H9 (cell line): ENCODE measurements around the gene PLXNA2. TPM values are rescaled to one million over a fixed set of nuclear protein-coding genes. Genes with fewer than 3 reads are reported as not detected.
A peak's percentile ranks its signal among the peaks of the same experiment; 100 is the strongest.

Experiments used
- DNase-seq: peaks from one replicate; pipeline ENCODE4 v3.0.0-alpha.2; 2017
- H2AFZ ChIP-seq: one replicate; pipeline ENCODE4 v1.6.1; 2013; ENCODE audit warnings: mild to moderate bottlenecking, low read length, control low read depth, moderate library complexity
- H2AK5ac ChIP-seq: 2 replicates; pipeline ENCODE4 v1.6.1; 2013; ENCODE audit warnings: low read length, control low read depth, mixed read lengths; ENCODE audit not compliant: insufficient read length
- H2BK120ac ChIP-seq: one replicate; pipeline ENCODE4 v1.6.1; 2013; ENCODE audit warnings: low read depth, mild to moderate bottlenecking, low read length, control low read depth, inconsistent platforms; ENCODE audit not compliant: poor library complexity, severe bottlenecking
- H2BK12ac ChIP-seq: 2 replicates; pipeline ENCODE4 v1.6.1; 2013; ENCODE audit warnings: low read length, control low read depth, mixed read lengths, low read depth; ENCODE audit not compliant: insufficient read length
- H2BK15ac ChIP-seq: 2 replicates; pipeline ENCODE4 v1.6.1; 2013; ENCODE audit warnings: low read depth, low read length, control low read depth
- H2BK20ac ChIP-seq: one replicate; pipeline ENCODE4 v1.6.1; 2013; ENCODE audit warnings: low read depth, mild to moderate bottlenecking, low read length, control low read depth, inconsistent platforms; ENCODE audit not compliant: poor library complexity, severe bottlenecking
- H2BK5ac ChIP-seq: 2 replicates; pipeline ENCODE4 v1.6.1; 2013; ENCODE audit warnings: low read length, control low read depth, mixed read lengths; ENCODE audit not compliant: insufficient read length
- H3K14ac ChIP-seq: 2 replicates; pipeline ENCODE4 v1.6.1; 2013; ENCODE audit warnings: low read length, control low read depth; ENCODE audit not compliant: insufficient read depth
- H3K18ac ChIP-seq: 2 replicates; pipeline ENCODE4 v1.6.1; 2013; ENCODE audit warnings: low read depth, mild to moderate bottlenecking, mixed read lengths, low read length, control low read depth; ENCODE audit not compliant: insufficient read length
- H3K23ac ChIP-seq: 2 replicates; pipeline ENCODE4 v1.6.1; 2013; ENCODE audit warnings: low read length, control low read depth, mixed read lengths, low read depth; ENCODE audit not compliant: insufficient read length
- H3K23me2 ChIP-seq: 2 replicates; pipeline ENCODE4 v1.6.1; 2013; ENCODE audit warnings: low read depth, mild to moderate bottlenecking, mixed read lengths, low read length, control low read depth; ENCODE audit not compliant: insufficient read length, poor library complexity, severe bottlenecking
- H3K27ac ChIP-seq: 2 replicates; pipeline ENCODE4 v1.5.1; 2013; ENCODE audit warnings: low read length, control low read depth, mixed read lengths, low read depth; ENCODE audit not compliant: insufficient read length
- H3K27me3 ChIP-seq: 2 replicates; pipeline ENCODE4 v1.6.1; 2013; ENCODE audit warnings: low read length, control low read depth, inconsistent platforms; ENCODE audit not compliant: insufficient read depth
- H3K4ac ChIP-seq: 2 replicates; pipeline ENCODE4 v1.6.1; 2013; ENCODE audit warnings: low read depth, mild to moderate bottlenecking, control low read depth, inconsistent platforms, low read length, moderate library complexity
- H3K4me1 ChIP-seq: 2 replicates; pipeline ENCODE4 v1.6.1; 2013; ENCODE audit warnings: low read length, control low read depth, inconsistent platforms; ENCODE audit not compliant: insufficient read depth
- H3K4me2 ChIP-seq: 2 replicates; pipeline ENCODE4 v1.6.1; 2013; ENCODE audit warnings: low read length, control low read depth, mixed read lengths; ENCODE audit not compliant: insufficient read length, insufficient read depth
- H3K56ac ChIP-seq: 2 replicates; pipeline ENCODE4 v1.6.1; 2013; ENCODE audit warnings: low read depth, mild to moderate bottlenecking, mixed read lengths, low read length, control low read depth; ENCODE audit not compliant: insufficient read length
- H3K79me1 ChIP-seq: 2 replicates; pipeline ENCODE4 v1.6.1; 2013; ENCODE audit warnings: low read depth, mild to moderate bottlenecking, moderate library complexity, low read length, control low read depth, inconsistent platforms; ENCODE audit not compliant: insufficient read depth, poor library complexity, severe bottlenecking
- H3K79me2 ChIP-seq: 2 replicates; pipeline ENCODE4 v1.6.1; 2013; ENCODE audit warnings: low read length, control low read depth, inconsistent platforms; ENCODE audit not compliant: insufficient read depth
- H3K9ac ChIP-seq: 2 replicates; pipeline ENCODE4 v1.6.1; 2013; ENCODE audit warnings: low read length, control low read depth, mixed read lengths; ENCODE audit not compliant: insufficient read length; ENCODE audit errors: extremely low read depth
- H3K9me3 ChIP-seq: one replicate; pipeline ENCODE4 v1.6.1; 2013; ENCODE audit warnings: low read depth, low read length, inconsistent platforms; ENCODE audit not compliant: control insufficient read depth
- H3T11ph ChIP-seq: one replicate; pipeline ENCODE4 v1.6.1; 2013; ENCODE audit warnings: mild to moderate bottlenecking, low read length, control low read depth, inconsistent platforms
- H4K20me1 ChIP-seq: one replicate; pipeline ENCODE4 v1.6.1; 2013; ENCODE audit not compliant: control insufficient read depth, insufficient read length, insufficient read depth
- H4K5ac ChIP-seq: 2 replicates; pipeline ENCODE4 v1.6.1; 2013; ENCODE audit warnings: low read depth, mild to moderate bottlenecking, mixed read lengths, low read length, control low read depth; ENCODE audit not compliant: insufficient read length
- H4K8ac ChIP-seq: replicated peaks from 2 replicates; pipeline ENCODE4 v1.6.1; 2013; ENCODE audit warnings: low read length, control low read depth, mixed read lengths, low read depth; ENCODE audit not compliant: insufficient read length
- H4K91ac ChIP-seq: 2 replicates; pipeline ENCODE4 v1.6.1; 2013; ENCODE audit warnings: low read depth, mild to moderate bottlenecking, moderate library complexity, mixed read lengths, low read length, control low read depth; ENCODE audit not compliant: insufficient read length
- H3K27ac Mint-ChIP-seq, 3 experiments: 2 replicates in 2 of 3; 3 replicates in 1 of 3; pipeline ENCODE4 v1.8.0; 2020 to 2021; ENCODE audit warnings: mixed read lengths in 3 of 3, mild to moderate bottlenecking in 1 of 3, moderate library complexity in 1 of 3
- H3K27me3 Mint-ChIP-seq: 2 replicates; pipeline ENCODE4 v1.8.0; 2021; ENCODE audit warnings: low read depth, mild to moderate bottlenecking, moderate library complexity, mixed read lengths
- H3K36me3 Mint-ChIP-seq, 3 experiments: 2 replicates in 2 of 3; 3 replicates in 1 of 3; pipeline ENCODE4 v1.8.0; 2020 to 2021; ENCODE audit warnings: low read depth in 3 of 3, mixed read lengths in 3 of 3; ENCODE audit not compliant: insufficient read depth in 1 of 3
- H3K4me1 Mint-ChIP-seq, 2 experiments: 2 replicates each; pipeline ENCODE4 v1.8.0; 2020; ENCODE audit warnings: mixed read lengths in 2 of 2
- H3K4me3 Mint-ChIP-seq, 2 experiments: 2 replicates in 1 of 2; 3 replicates in 1 of 2; pipeline ENCODE4 v1.8.0; 2020 to 2021; ENCODE audit warnings: mild to moderate bottlenecking in 2 of 2, mixed read lengths in 2 of 2, moderate library complexity in 1 of 2
- H3K9me3 Mint-ChIP-seq, 2 experiments: 2 replicates in 1 of 2; 3 replicates in 1 of 2; pipeline ENCODE4 v1.8.0; 2020; ENCODE audit warnings: mild to moderate bottlenecking in 2 of 2, mixed read lengths in 2 of 2, moderate library complexity in 1 of 2
- CTCF ChIP-seq: fragments of 200-600 bp; sonication (generic); conservative IDR thresholded peaks from 3 replicates; pipeline ENCODE4 v1.8.0; 2021; ENCODE audit warnings: antibody characterized with exemption, mild to moderate bottlenecking
- WGBS: extraction: QIAGEN DNeasy Blood & Tissue Kit; methylation state at CpG from one replicate; pipeline ENCODE4 v1.1.7; 2013; ENCODE audit warnings: missing lambda C conversion rate, low lambda C conversion rate, mixed read lengths; ENCODE audit not compliant: insufficient read length; ENCODE audit errors: extremely low coverage; 5-methylcytosine and 5-hydroxymethylcytosine counted together
- total RNA-seq: library from RNA; stranded (reverse); gene quantifications from 2 replicates; pipeline ENCODE4 v1.2.1, GENCODE V29; 2021

PLXNA2 gene
- total RNA-seq, 1 experiment from 2014 or later = 0.57 TPM

- H4K91ac ChIP-seq = no peak overlapping the region
- H4K8ac ChIP-seq = no peak overlapping the region
- no peak overlapping the region for H3K14ac ChIP-seq
- no peaks in the 10 kb centered on the region for H3K4me1 ChIP-seq
- no peak overlapping the region for H3K9ac ChIP-seq
- H3K56ac ChIP-seq = no peak overlapping the region
- no peaks in the 10 kb centered on the region for H4K20me1 ChIP-seq
- H2BK5ac ChIP-seq = no peak overlapping the region
- WGBS = no CpG with 5 or more reads among the region's 3 CpGs
- no peaks in the 10 kb centered on the region for H3K36me3 Mint-ChIP-seq
- no peak overlapping the region for H3K4me3 Mint-ChIP-seq
- H2AFZ ChIP-seq = no peak overlapping the region
- H3K79me1 ChIP-seq = no peaks in the 10 kb centered on the region
- TF ChIP-seq CTCF = no peak
- H3K27ac ChIP-seq = no peak overlapping the region
- no peak overlapping the region for H3K18ac ChIP-seq
- H2BK15ac ChIP-seq = no peak overlapping the region
- H3K9me3 ChIP-seq = no peaks in the 10 kb centered on the region
- no peak overlapping the region for H3K4me2 ChIP-seq
- H3K23me2 ChIP-seq = no peaks in the 10 kb centered on the region
- H2BK12ac ChIP-seq = no peak overlapping the region
- no peaks in the 10 kb centered on the region for H3K9me3 Mint-ChIP-seq
- peak overlapping the region in 1 of 3 experiments; percentile 8; a peak in 1 of 7 replicates for H3K27ac Mint-ChIP-seq
- DNase-seq = no peak
- no peak overlapping the region for H4K5ac ChIP-seq
- H3K23ac ChIP-seq = no peak overlapping the region
- no peak overlapping the region for H3T11ph ChIP-seq
- H2AK5ac ChIP-seq = no peak overlapping the region
- no peaks in the 10 kb centered on the region for H3K27me3 ChIP-seq
- no peaks in the 10 kb centered on the region for H3K27me3 Mint-ChIP-seq
- H3K79me2 ChIP-seq = no peaks in the 10 kb centered on the region
- no peak overlapping the region for H3K4ac ChIP-seq
- H2BK20ac ChIP-seq = no peak overlapping the region
- H3K4me1 Mint-ChIP-seq = peaks cover 6 to 21% of the 10 kb centered on the region in 2 experiments
- no peak overlapping the region for H2BK120ac ChIP-seq
Measured at GRCh38 chr1:208093046-208093445, 151.1 kb downstream of the PLXNA2 start.
